ENCODE results near the gene LYPLAL1.

The LYPLAL1 gene

DNA sequence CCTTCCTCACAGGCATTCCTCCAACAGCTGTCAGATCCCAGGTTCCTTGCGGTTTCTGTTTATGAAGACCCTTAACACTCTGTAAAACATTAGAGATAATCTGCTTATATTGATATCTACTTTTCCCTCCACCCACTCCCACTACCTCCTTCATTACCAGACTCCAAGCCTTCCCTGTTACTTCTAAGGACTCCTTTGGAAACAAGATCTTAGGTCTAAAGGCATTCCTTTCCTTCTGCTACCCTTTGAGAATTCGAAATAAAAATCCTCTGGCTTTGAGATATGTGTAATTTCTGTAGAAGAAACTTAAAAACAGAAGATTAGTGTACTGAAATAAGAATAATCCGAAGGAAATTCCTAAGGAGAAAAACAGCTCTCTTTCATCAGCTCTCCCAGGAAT is 23.7 kb upstream of the LYPLAL1 start:
- Histone ChIP-seq H3K27ac (ENCODE audit: low read depth, low read length, poor library complexity, severe bottlenecking) (no peak overlapping the region), H3K9me2 (ENCODE audit: low read depth, low read length) (no peaks in the 10 kb centered on the region; the same call in 1 of the 2 replicates), H3F3A (ENCODE audit: insufficient read depth, low read length) (no peaks in the 10 kb centered on the region), H3K4me3 (ENCODE audit: low read depth, low read length, poor library complexity, severe bottlenecking) (no peak overlapping the region), H3K9me3 (ENCODE audit: low read length) (no peaks in the 10 kb centered on the region), H3K4me1 (ENCODE audit: insufficient read depth, low read length, severe bottlenecking) (no peaks in the 10 kb centered on the region), H3K36me3 (ENCODE audit: insufficient read depth, low read length) (no peaks in the 10 kb centered on the region), H3K4me2 (ENCODE audit: low read length) (no peak overlapping the region), H3K9ac (ENCODE audit: low read length) (no peak overlapping the region), H4K20me1 (ENCODE audit: insufficient read depth, low read length) (no peaks in the 10 kb centered on the region), H3K79me2 (ENCODE audit: insufficient read depth, low read length) (no peaks in the 10 kb centered on the region), H3K27me3 (ENCODE audit: insufficient read depth, low read length) (no peaks in the 10 kb centered on the region), H2AFZ (ENCODE audit: low read length) (no peak overlapping the region)
- TF ChIP-seq, protein P1, sequence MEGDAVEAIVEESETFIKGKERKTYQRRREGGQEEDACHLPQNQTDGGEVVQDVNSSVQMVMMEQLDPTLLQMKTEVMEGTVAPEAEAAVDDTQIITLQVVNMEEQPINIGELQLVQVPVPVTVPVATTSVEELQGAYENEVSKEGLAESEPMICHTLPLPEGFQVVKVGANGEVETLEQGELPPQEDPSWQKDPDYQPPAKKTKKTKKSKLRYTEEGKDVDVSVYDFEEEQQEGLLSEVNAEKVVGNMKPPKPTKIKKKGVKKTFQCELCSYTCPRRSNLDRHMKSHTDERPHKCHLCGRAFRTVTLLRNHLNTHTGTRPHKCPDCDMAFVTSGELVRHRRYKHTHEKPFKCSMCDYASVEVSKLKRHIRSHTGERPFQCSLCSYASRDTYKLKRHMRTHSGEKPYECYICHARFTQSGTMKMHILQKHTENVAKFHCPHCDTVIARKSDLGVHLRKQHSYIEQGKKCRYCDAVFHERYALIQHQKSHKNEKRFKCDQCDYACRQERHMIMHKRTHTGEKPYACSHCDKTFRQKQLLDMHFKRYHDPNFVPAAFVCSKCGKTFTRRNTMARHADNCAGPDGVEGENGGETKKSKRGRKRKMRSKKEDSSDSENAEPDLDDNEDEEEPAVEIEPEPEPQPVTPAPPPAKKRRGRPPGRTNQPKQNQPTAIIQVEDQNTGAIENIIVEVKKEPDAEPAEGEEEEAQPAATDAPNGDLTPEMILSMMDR (IDR thresholded peaks at IDR 0.05; ENCODE audit: low read length), result no peak
- no peak for TF ChIP-seq EZH2 (IDR thresholded peaks at IDR 0.05; ENCODE audit: borderline replicate concordance, low read length)

DNA sequence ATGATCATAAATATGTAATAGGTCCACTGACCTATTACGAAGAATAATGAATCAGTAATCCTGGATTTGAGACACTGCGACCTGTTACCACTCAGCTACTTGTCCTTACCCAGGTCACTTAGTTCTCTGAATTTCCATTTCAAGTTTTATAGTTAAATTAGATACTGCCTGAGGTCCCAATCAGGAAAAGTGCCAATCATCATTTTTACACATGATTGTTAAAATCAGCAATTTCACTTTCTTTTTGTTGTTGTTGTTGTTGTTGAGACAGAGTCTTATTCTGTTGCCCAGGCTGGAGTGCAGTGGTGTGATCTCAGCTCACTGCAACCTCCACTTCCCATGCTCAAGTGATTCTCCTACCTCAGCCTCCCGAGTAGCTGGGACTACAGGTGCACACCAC is 22.8 kb upstream of the LYPLAL1 start:
- H3K79me2 ChIP-seq (ENCODE audit: insufficient read depth, low read length), result no peaks in the 10 kb centered on the region
- H3K9me2 ChIP-seq (ENCODE audit: low read depth, low read length), result no peaks in the 10 kb centered on the region; the same call in 1 of the 2 replicates
- no peaks in the 10 kb centered on the region for H4K20me1 ChIP-seq (ENCODE audit: insufficient read depth, low read length)
- H2AFZ ChIP-seq (ENCODE audit: low read length), result no peak overlapping the region
- H3K36me3 ChIP-seq (ENCODE audit: insufficient read depth, low read length), result no peaks in the 10 kb centered on the region
- H3K9ac ChIP-seq (ENCODE audit: low read length), result no peak overlapping the region
- no peak overlapping the region for H3K4me2 ChIP-seq (ENCODE audit: low read length)
- H3K27me3 ChIP-seq (ENCODE audit: insufficient read depth, low read length), result no peaks in the 10 kb centered on the region
- H3K9me3 ChIP-seq (ENCODE audit: low read length), result no peaks in the 10 kb centered on the region
- no peak overlapping the region for H3K4me3 ChIP-seq (ENCODE audit: low read depth, low read length, poor library complexity, severe bottlenecking)
- H3F3A ChIP-seq (ENCODE audit: insufficient read depth, low read length), result no peaks in the 10 kb centered on the region
- TF ChIP-seq EZH2 (IDR thresholded peaks at IDR 0.05; ENCODE audit: borderline replicate concordance, low read length), result no peak
- TF ChIP-seq, protein P1 (IDR thresholded peaks at IDR 0.05; ENCODE audit: low read length), result no peak
- no peak overlapping the region for H3K27ac ChIP-seq (ENCODE audit: low read depth, low read length, poor library complexity, severe bottlenecking)
- no peaks in the 10 kb centered on the region for H3K4me1 ChIP-seq (ENCODE audit: insufficient read depth, low read length, severe bottlenecking)

DNA sequence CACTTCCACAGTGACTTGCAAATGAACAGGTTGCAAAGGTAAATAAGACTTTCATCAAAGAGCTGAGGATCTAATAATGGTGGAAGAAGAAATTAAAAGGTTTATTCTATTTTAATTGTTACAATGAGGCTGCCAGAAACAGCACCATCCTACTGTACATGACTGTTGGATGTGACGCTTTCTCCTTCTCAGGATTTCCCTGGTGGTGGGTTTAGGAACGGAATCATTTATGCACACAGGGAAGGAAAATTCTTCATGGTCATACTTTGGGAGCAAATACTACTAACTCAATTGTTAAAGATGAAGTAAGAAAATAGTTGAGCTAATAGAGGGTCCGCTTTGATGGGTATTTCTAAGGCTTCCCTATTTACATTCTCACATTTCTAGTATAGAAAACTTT is 22.2 kb upstream of the LYPLAL1 start:
- no peak overlapping the region for H3K27ac ChIP-seq (ENCODE audit: low read depth, low read length, poor library complexity, severe bottlenecking)
- H3K9me2 ChIP-seq (ENCODE audit: low read depth, low read length), result no peaks in the 10 kb centered on the region; the same call in 1 of the 2 replicates
- H3K36me3 ChIP-seq (ENCODE audit: insufficient read depth, low read length), result no peaks in the 10 kb centered on the region
- H3K4me1 ChIP-seq (ENCODE audit: insufficient read depth, low read length, severe bottlenecking), result no peaks in the 10 kb centered on the region
- H4K20me1 ChIP-seq (ENCODE audit: insufficient read depth, low read length), result no peaks in the 10 kb centered on the region
- H3K9ac ChIP-seq (ENCODE audit: low read length), result no peak overlapping the region
- no peaks in the 10 kb centered on the region for H3K27me3 ChIP-seq (ENCODE audit: insufficient read depth, low read length)
- no peaks in the 10 kb centered on the region for H3K9me3 ChIP-seq (ENCODE audit: low read length)
- H3K4me2 ChIP-seq (ENCODE audit: low read length), result no peak overlapping the region
- no peaks in the 10 kb centered on the region for H3F3A ChIP-seq (ENCODE audit: insufficient read depth, low read length)
- no peaks in the 10 kb centered on the region for H3K79me2 ChIP-seq (ENCODE audit: insufficient read depth, low read length)
- no peak for TF ChIP-seq EZH2 (IDR thresholded peaks at IDR 0.05; ENCODE audit: borderline replicate concordance, low read length)
- TF ChIP-seq, protein P1 (IDR thresholded peaks at IDR 0.05; ENCODE audit: low read length), result no peak
- H2AFZ ChIP-seq (ENCODE audit: low read length), result no peak overlapping the region
- H3K4me3 ChIP-seq (ENCODE audit: low read depth, low read length, poor library complexity, severe bottlenecking), result no peak overlapping the region

All from OCI-LY1 (cell line).